IgD-negative memory B cell (primary cell): ENCODE data around the gene FBRS. TPM values are rescaled to one million over a fixed set of nuclear protein-coding genes. Genes with fewer than 3 reads are reported as not detected.
"Not testable (repeated sequence)": the region's sequence is repeated elsewhere in the genome, so short reads cannot be mapped to it uniquely, and the experiment has no call there.

Experiments used
- H3K27ac Mint-ChIP-seq, 3 donors: one replicate each; pipeline ENCODE4 v1.8.0; 2020 to 2022; ENCODE audit warnings: mild to moderate bottlenecking in 3 of 3, mixed read lengths in 3 of 3, moderate library complexity in 1 of 3
- H3K27me3 Mint-ChIP-seq: one replicate; pipeline ENCODE4 v1.8.0; 2021; ENCODE audit warnings: mixed read lengths
- H3K36me3 Mint-ChIP-seq: one replicate; pipeline ENCODE4 v1.8.0; 2020; ENCODE audit warnings: mild to moderate bottlenecking, mixed read lengths
- H3K4me1 Mint-ChIP-seq, 3 donors: one replicate each; pipeline ENCODE4 v1.8.0; 2020 to 2022; ENCODE audit warnings: mixed read lengths in 3 of 3, mild to moderate bottlenecking in 1 of 3
- H3K4me3 Mint-ChIP-seq, 4 donors: one replicate each; pipeline ENCODE4 v1.8.0; 2020 to 2022; ENCODE audit warnings: mild to moderate bottlenecking in 4 of 4, mixed read lengths in 4 of 4, moderate library complexity in 3 of 4
- H3K9me3 Mint-ChIP-seq, 3 donors: one replicate each; pipeline ENCODE4 v1.8.0; 2020 to 2021; ENCODE audit warnings: mixed read lengths in 3 of 3, mild to moderate bottlenecking in 1 of 3
- polyA plus RNA-seq: library from polyadenylated mRNA; unstranded; fragments of 300-500 nt; fragmentation: Illumina TruSeq; gene quantifications from one replicate; pipeline ENCODE4 v1.2.3, GENCODE V29; 2021

The FBRS gene
- polyA plus RNA-seq, 1 donor from 2014 or later, result 7.1 TPM

DNA sequence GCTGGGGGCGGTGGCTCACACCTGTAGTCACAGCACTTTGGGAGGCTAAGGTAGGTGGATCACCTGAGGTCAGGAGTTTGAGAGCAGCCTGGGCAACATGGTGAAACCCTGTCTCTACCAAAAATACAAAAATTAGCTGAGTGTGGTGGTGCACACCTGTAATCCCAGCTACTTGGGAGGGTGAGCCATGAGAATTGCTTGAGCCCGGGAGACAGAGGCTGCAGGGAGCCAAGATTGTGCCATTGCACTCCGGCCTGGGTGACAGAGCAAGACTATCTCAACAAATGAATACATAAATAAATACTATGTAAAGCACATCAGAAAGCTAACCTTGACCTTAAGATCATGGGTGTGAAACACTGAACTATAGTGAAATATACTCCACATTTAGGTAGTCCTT lies 38.4 kb downstream of the FBRS start:
- not testable (repeated sequence) for H3K36me3 Mint-ChIP-seq, H3K27me3 Mint-ChIP-seq, H3K27ac Mint-ChIP-seq, H3K9me3 Mint-ChIP-seq
- H3K4me3 Mint-ChIP-seq, result peak overlapping the region in 1 of 4 donors; percentile 99
- H3K4me1 Mint-ChIP-seq, result peaks cover 13 to 30% (median 22%) of the 10 kb centered on the region in 3 donors

DNA sequence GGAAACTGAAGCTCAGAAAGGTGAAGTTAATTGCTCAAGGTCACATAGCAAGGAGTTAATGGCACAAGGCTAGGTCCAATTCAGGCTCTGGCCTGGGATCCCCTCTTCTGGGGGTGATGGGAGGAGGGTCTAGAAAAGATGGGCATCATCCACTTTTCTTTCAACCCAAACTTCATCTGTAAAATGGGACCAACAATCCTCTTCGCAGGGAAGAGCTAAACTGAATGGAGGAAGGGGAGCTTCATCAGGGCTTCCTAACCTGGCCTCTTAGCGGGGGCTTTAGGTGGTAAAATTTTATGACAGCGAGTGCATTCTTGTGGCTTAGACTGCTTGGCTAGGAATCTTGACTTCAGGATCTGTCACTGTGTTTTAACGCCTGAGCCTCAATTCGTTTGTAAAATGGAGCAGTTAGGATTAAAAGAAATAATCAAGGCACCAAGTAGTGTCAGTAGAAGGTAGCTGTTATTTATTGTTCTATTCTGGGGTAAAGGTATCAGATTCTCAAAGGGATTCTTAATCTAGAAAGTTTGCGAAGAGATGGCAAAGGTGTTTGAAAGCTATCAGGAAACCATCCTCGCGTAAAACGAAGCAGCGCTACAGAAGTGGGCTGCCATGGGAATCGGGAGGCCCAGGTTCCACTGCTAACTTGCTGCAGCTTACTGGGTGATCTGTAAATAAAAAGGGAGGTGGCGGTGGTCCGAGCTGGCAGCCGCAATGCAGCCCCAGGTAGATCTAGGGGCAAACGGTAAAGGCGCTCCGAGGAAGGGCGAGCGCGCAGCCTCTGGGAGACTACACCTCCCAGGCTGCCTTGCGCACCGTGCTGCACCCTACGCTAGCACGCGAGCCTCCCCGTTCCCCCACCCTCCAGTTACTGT lies 39.3 kb downstream of the FBRS start:
- peak overlapping the region; percentile 100 for H3K27ac Mint-ChIP-seq
- H3K4me1 Mint-ChIP-seq, result peaks cover 13 to 29% (median 22%) of the 10 kb centered on the region in 3 donors
- no peaks in the 10 kb centered on the region for H3K9me3 Mint-ChIP-seq
- H3K36me3 Mint-ChIP-seq, result peaks cover 2% of the 10 kb centered on the region
- H3K4me3 Mint-ChIP-seq, result peak overlapping the region; percentile 96 to 100 (median 98)
- no peaks in the 10 kb centered on the region for H3K27me3 Mint-ChIP-seq

DNA sequence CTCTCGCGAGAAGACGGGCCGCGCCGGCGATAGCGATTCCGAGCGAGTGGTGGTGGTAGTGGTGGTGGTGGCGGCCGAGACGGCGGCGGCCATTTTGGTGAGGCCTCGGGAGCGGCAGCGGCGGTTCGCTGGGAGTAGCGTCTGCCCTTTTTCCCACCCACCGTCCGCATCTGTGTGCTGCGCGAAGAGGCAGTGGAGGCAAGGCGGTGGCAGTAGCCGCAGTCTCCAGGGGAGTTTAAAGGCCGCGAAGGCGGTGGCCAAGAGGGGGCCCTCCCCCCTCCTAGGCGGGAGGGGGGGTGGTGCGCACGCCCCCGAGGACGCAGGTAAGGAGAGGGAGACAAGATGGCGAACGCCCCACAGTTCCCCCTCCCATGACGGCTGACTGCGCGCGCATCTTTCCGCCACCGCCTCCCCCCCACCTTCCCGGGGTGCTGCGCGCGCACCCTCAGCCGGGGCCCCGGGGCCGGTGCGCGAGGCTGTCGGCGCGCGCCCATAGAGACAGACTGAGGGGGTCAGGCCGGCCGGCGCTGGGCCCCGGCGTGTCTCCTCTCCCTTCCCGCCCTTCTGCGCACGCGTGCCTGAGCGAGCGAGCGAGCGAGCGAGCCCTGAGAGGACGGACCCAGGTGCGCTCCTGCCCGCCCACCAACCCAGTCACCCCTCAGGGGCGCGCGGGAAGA lies 40.0 kb downstream of the FBRS start:
- Mint-ChIP-seq H3K4me1 (peaks cover 11 to 27% (median 22%) of the 10 kb centered on the region in 3 donors), H3K4me3 (peak overlapping the region; percentile 96 to 100 (median 98)), H3K36me3 (peaks cover 2% of the 10 kb centered on the region), H3K27ac (peak overlapping the region; percentile 100), H3K27me3 (no peaks in the 10 kb centered on the region), H3K9me3 (no peaks in the 10 kb centered on the region)

DNA sequence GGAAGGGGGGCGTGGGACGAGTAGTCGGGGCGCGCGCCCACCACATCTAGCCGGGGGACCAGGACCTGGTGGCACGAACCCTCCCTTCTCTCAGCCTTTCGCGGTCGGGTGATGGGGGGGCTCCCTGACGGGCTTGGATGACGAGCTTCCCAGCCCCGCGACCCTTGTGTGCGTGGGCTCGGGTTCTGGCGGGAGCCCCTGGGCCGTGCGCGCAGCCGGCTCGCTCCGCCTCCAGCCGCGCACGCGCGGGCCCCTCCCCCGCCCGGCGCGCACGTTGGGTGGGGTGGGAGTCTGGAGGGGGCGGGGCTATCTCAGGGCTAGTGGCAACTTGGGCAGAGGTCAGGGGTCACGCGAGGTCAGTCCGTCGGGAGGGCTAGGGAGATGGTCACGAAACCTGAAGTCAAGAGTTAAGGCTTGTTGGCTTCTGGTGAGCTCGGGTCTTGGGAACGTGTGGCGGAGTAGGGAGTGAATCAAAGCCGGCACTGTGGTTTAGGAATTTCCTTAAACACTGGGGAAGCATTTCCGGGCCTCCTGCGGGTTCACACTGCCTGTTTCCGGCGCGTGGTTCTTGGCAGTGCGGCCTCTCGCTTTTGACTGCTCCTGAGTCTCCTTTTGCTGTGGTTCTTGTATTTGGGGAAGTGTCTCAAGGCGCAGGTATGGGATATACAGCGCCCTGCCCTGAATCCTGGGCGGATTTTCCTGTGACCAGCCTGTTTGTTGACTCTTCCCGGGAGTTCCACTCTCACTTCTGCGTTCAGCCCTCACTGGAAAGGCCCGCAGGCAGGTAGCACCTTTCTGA lies 40.8 kb downstream of the FBRS start, which contains the start of gene SRCAP:
SRCAP (plus strand) TSS at position 356 of the 799 bp plus-strand sequence. CDS start 1,654 bp downstream, outside the sequence.
- H3K27ac Mint-ChIP-seq, result peak within 1 kb of the TSS; percentile 100
- peak within 1 kb of the TSS; percentile 96 to 100 (median 98) for H3K4me3 Mint-ChIP-seq
- no peaks in the 10 kb centered on the region for H3K27me3 Mint-ChIP-seq
- H3K36me3 Mint-ChIP-seq, result peaks cover 2% of the 10 kb centered on the region
- H3K9me3 Mint-ChIP-seq, result no peaks in the 10 kb centered on the region
- H3K4me1 Mint-ChIP-seq, result peaks cover 7 to 22% (median 22%) of the 10 kb centered on the region in 3 donors

DNA sequence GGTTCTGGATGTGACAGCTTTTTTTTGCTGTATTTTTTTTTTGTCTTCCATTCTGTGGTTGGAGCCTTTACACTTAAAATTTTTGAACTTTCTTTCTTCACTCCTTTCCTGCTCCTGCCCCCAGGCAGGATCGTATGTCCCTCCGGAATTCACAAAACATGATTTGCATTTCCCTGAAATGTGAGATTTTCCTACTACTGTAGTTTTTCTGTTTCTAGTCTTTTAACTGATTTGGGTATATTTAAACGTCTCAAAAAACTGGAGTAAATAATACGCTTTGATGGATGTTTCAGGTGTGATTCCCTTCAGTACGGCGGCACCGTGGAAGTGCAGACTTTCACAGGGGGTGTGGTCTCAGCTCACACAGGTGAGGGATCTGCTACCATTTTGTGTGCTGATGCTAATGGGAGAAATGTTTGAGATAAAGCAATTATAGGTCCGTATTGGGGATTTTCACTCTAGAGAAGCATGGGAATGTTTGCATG lies 41.4 kb downstream of the FBRS start:
- H3K4me3 Mint-ChIP-seq, result peak overlapping the region; percentile 95 to 100 (median 96)
- no peaks in the 10 kb centered on the region for H3K9me3 Mint-ChIP-seq
- H3K4me1 Mint-ChIP-seq, result peaks cover 7 to 22% (median 21%) of the 10 kb centered on the region in 3 donors
- H3K27me3 Mint-ChIP-seq, result no peaks in the 10 kb centered on the region
- H3K27ac Mint-ChIP-seq, result peak overlapping the region; percentile 96 to 100 (median 100)
- H3K36me3 Mint-ChIP-seq, result peaks cover 4% of the 10 kb centered on the region

DNA sequence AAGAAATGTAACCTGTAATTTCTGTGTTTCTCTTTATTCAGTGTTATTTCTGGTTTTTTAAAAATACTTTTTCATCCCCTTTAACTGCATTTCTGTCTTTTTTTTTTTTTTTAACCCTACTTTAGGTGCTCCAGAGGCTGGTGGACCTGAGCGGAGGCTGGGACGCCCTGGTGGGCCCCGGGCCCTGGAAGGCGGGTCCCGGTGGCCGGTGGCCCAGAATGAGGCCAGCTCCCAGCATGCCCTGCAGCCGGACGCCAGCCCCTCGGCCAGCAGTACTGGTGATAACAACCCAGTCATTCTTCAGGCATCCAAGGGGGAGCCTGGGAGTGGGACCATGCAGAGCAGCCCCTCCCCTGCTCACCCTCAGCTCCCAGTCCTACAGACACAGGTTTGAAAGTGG lies 42.3 kb downstream of the FBRS start:
- Mint-ChIP-seq H3K4me3 (peak overlapping the region in 1 of 4 donors; percentile 97), H3K36me3 (peaks cover 4% of the 10 kb centered on the region), H3K4me1 (peaks cover 7 to 22% (median 19%) of the 10 kb centered on the region in 3 donors), H3K27ac (peak overlapping the region in 1 of 3 donors; percentile 100), H3K9me3 (no peaks in the 10 kb centered on the region), H3K27me3 (no peaks in the 10 kb centered on the region)

DNA sequence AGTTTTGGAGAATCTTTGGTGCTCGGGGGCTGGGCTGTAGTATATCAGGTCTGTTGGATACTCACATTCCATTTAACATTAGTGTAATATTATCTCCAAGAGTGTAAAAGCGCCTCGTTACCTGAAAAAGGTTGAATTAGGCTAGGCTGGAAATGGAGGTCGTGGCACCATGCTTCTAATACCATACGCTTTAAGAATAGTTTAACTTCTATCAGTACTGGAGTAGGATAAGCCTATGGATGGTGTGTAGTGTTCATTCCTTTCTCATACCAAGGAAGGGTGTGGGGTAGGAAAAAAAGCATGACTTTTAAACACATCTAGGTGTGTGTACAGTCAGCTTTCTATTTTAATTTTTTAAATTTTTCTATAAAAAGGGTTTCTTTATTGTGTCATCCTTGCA lies 42.7 kb downstream of the FBRS start:
- no peaks in the 10 kb centered on the region for H3K27me3 Mint-ChIP-seq
- H3K36me3 Mint-ChIP-seq, result peaks cover 4% of the 10 kb centered on the region
- H3K27ac Mint-ChIP-seq, result peak overlapping the region in 1 of 3 donors; percentile 100
- peaks cover 7 to 22% (median 19%) of the 10 kb centered on the region in 3 donors for H3K4me1 Mint-ChIP-seq
- H3K4me3 Mint-ChIP-seq, result peak overlapping the region in 1 of 4 donors; percentile 71
- no peaks in the 10 kb centered on the region for H3K9me3 Mint-ChIP-seq

DNA sequence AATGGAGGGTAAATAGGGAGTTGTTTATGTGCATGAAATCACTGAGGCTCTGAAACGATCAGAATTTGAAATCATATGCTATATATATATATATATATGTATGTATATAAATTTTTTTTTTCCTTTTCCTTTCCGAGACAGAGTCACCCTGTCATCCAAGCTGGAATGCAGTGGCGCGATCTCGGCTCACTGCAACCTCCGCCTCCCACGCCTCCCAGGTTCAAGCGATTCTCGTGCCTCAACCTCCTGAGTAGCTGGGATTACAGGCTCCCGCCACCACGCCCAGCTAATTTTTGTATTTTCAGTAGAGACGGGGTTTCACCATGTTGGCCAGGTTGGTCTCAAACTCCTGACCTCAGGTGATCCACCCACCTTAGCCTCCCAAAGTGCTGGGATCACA lies 44.8 kb downstream of the FBRS start:
- H3K36me3 Mint-ChIP-seq, H3K27me3 Mint-ChIP-seq, H3K9me3 Mint-ChIP-seq: not testable (repeated sequence)
- Mint-ChIP-seq H3K4me3 (peak overlapping the region in 2 of 4 donors; percentile 12 to 37), H3K27ac (peak overlapping the region in 1 of 3 donors; percentile 83), H3K4me1 (peaks cover 7 to 16% (median 12%) of the 10 kb centered on the region in 3 donors)

DNA sequence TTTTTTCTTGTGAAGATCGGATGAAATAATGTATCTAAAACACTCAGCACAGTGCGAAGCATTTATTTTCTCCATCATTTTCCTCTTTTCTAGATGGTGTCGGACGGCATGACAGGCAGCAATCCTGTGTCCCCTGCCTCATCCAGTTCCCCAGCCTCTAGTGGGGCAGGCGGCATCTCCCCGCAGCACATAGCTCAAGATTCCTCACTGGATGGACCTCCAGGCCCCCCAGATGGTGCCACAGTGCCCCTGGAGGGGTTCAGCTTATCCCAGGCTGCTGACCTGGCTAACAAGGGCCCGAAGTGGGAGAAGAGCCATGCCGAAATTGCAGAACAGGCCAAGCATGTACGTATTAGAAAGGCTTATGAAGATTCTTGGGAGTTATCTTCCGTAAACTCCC lies 45.7 kb downstream of the FBRS start:
- H3K4me1 Mint-ChIP-seq, result peaks cover 7 to 13% (median 12%) of the 10 kb centered on the region in 3 donors
- no peaks in the 10 kb centered on the region for H3K9me3 Mint-ChIP-seq
- no peaks in the 10 kb centered on the region for H3K27me3 Mint-ChIP-seq
- peaks cover 4% of the 10 kb centered on the region for H3K36me3 Mint-ChIP-seq
- no peak overlapping the region for H3K4me3 Mint-ChIP-seq
- peak overlapping the region in 1 of 3 donors; percentile 42 for H3K27ac Mint-ChIP-seq

DNA sequence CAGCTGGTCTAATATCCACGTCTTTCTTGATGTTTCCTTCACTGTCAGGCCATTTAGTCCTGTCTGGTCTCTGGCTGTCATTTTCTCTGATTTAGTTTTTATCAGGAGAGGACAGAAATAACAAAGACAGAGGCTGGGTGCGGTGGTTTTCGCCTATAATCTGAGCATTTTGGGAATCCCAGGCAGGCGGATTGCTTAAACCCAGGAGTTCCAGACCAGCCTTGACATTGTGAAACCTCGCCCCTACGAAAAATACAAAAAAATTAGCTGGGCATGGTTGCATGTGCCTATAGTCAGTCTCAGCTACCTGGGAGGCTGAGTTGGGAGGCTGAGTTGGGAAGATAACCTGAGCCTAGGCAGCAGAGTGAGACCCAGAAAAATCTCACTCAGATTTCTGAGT lies 47.8 kb downstream of the FBRS start:
- H3K4me1 Mint-ChIP-seq, result no peaks in the 10 kb centered on the region
- peaks cover 10% of the 10 kb centered on the region for H3K36me3 Mint-ChIP-seq
- no peaks in the 10 kb centered on the region for H3K27me3 Mint-ChIP-seq
- peak overlapping the region in 1 of 3 donors; percentile 32 for H3K27ac Mint-ChIP-seq
- no peaks in the 10 kb centered on the region for H3K9me3 Mint-ChIP-seq
- H3K4me3 Mint-ChIP-seq, result peak overlapping the region in 1 of 4 donors; percentile 55

DNA sequence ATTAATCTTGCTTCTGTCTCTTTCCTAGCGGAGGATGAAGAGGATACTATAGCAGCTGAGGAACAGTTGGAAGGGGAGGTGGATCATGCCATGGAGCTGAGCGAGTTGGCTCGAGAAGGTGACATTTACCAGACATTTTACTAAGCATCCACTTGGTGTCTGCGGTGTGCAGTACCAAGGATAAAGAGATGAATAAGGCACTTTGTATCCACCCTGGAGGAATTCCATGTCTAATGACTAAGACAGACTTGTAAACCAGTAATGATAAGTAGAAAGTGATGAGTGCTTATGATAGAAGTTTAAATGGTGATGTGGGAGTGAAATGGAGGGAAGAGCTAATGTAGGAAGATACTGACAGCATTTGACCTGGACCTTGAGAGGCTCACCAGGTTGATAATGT lies 52.7 kb downstream of the FBRS start:
- H3K36me3 Mint-ChIP-seq, result peaks cover 17% of the 10 kb centered on the region
- H3K4me1 Mint-ChIP-seq, result peaks cover 8 to 12% (median 11%) of the 10 kb centered on the region in 3 donors
- peaks cover 0 to 3% (median 0%) of the 10 kb centered on the region in 3 donors for H3K9me3 Mint-ChIP-seq
- no peaks in the 10 kb centered on the region for H3K27me3 Mint-ChIP-seq
- H3K27ac Mint-ChIP-seq, result peak overlapping the region; percentile 40 to 77 (median 69)
- no peak overlapping the region for H3K4me3 Mint-ChIP-seq

DNA sequence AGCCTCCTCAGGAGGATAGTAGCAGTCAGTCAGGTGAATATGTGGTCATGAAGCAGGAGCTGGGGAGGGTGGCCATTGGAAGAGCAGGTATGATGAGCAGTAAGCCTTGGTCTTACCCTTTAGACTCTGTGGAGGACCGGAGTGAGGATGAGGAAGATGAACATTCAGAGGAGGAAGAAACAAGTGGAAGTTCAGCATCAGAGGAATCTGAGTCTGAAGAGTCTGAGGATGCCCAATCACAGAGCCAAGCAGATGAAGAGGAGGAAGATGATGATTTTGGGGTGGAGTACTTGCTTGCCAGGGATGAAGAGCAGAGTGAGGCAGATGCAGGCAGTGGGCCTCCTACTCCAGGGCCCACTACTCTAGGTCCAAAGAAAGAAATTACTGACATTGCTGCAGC lies 53.5 kb downstream of the FBRS start:
- Mint-ChIP-seq H3K27ac (peak overlapping the region in 1 of 3 donors; percentile 27), H3K4me3 (no peak overlapping the region), H3K27me3 (no peaks in the 10 kb centered on the region), H3K36me3 (peaks cover 20% of the 10 kb centered on the region), H3K9me3 (peaks cover 0 to 3% (median 0%) of the 10 kb centered on the region in 3 donors), H3K4me1 (peaks cover 11 to 13% (median 13%) of the 10 kb centered on the region in 3 donors)

DNA sequence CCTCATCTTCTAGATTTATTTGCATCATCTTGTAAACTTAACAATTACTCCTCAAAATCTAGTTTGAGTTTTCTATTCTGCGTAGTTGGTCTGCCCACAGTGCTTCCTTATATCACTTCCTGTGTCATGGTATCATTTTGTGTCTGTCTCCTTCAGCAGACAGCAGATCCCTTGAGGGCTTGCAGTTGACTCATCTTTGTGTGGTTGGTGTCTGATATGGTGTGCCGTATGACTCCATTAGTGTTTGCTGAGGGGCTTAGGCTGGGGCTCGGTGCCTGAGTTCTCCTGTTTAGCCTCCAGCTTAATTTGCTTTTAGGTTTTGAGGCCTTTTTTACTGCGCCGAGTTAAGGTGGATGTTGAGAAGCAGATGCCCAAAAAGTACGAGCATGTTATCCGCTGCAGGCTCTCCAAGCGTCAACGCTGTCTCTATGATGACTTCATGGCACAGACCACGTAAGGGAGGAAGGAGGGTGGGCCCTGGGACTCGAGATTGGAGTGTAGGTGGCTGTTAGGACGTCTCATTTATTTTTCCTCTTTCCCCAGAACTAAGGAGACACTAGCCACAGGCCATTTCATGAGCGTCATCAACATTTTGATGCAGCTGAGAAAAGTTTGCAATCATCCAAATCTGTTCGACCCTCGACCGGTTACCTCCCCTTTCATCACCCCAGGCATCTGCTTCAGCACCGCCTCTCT lies 57.7 kb downstream of the FBRS start:
- peaks cover 0 to 3% (median 0%) of the 10 kb centered on the region in 3 donors for H3K9me3 Mint-ChIP-seq
- no peaks in the 10 kb centered on the region for H3K27me3 Mint-ChIP-seq
- H3K36me3 Mint-ChIP-seq, result peaks cover 13% of the 10 kb centered on the region
- peak overlapping the region; percentile 57 to 80 (median 63) for H3K4me3 Mint-ChIP-seq
- peaks cover 11 to 17% (median 15%) of the 10 kb centered on the region in 3 donors for H3K4me1 Mint-ChIP-seq
- peak overlapping the region; percentile 80 to 95 (median 93) for H3K27ac Mint-ChIP-seq

DNA sequence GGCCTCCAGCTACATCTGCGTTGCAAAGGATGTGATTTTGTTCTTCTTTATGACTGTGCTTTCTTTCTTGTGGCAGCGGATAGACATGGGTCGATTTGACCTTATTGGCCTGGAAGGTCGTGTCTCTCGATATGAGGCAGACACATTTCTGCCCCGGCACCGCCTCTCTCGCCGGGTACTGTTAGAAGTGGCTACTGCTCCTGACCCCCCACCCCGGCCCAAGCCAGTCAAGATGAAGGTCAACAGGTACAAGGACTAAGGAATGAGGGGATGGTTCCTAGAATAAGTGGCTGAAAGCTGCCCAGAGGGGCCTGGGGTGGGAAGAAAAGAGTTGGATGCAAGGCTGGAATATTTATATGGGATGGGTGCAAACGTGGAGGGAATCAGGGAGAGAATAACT lies 61.9 kb downstream of the FBRS start:
- Mint-ChIP-seq H3K27me3 (no peaks in the 10 kb centered on the region), H3K4me1 (peaks cover 6 to 19% (median 12%) of the 10 kb centered on the region in 3 donors), H3K36me3 (peaks cover 14% of the 10 kb centered on the region), H3K27ac (no peak overlapping the region), H3K4me3 (no peak overlapping the region), H3K9me3 (peaks cover 0 to 3% (median 0%) of the 10 kb centered on the region in 3 donors)
